ENCODE measurements around the gene ZNF784. TPM values are rescaled to one million over a fixed set of nuclear protein-coding genes. Genes with fewer than 3 reads are reported as not detected.

ZNF784 gene
- polyA plus RNA-seq, 1 experiment, result 1.9 TPM

- Histone ChIP-seq H3K9me3 (ENCODE audit: control insufficient read depth, insufficient read depth, low read length) (no peaks in the 10 kb centered on the region; the same call in 1 of the 2 replicates), H3K4me3 (ENCODE audit: low read depth, low read length) (peak overlapping the region; percentile 93), H3K27me3 (ENCODE audit: control insufficient read depth, insufficient read depth, low read length) (no peaks in the 10 kb centered on the region), H3K27ac (ENCODE audit: low read depth, low read length) (no peak overlapping the region)
- no peak for DNase-seq (ENCODE audit: low read depth, low spot score)
- ChIA-PET CTCF (interaction anchor here (0.5 to 1.8 kb wide), 3 partner anchors 11 to 24 kb away, joined by 4 to 8 read pairs (median 4); no protein-coding TSS in a partner anchor), POLR2A (interaction anchor here (1.0 kb wide), 1 partner anchor 76 kb away, joined by 3 read pairs; the partner anchor contains the start of gene ZNF579)
- no peak for TF ChIP-seq CTCF (IDR thresholded peaks at IDR 0.05; ENCODE audit: low read depth, low read length)
These were observed 32.8 kb upstream of the ZNF784 start for GRCh38 chr19:55656988-55657747.

GRCh38 chr19:55656552-55656951, 32.2 kb upstream of the ZNF784 start:
- no peaks in the 10 kb centered on the region for H3K27me3 ChIP-seq (ENCODE audit: control insufficient read depth, insufficient read depth, low read length)
- H3K27ac ChIP-seq (ENCODE audit: low read depth, low read length), result no peak overlapping the region
- no peak for TF ChIP-seq CTCF (IDR thresholded peaks at IDR 0.05; ENCODE audit: low read depth, low read length)
- ChIA-PET POLR2A (interaction anchor here (1.0 kb wide), 1 partner anchor 76 kb away, joined by 3 read pairs; the partner anchor contains the start of gene ZNF579), CTCF (interaction anchor here (1.8 kb wide), 1 partner anchor 15 kb away, joined by 8 read pairs; no protein-coding TSS in a partner anchor)
- no peak for DNase-seq (ENCODE audit: low read depth, low spot score)
- H3K9me3 ChIP-seq (ENCODE audit: control insufficient read depth, insufficient read depth, low read length), result no peaks in the 10 kb centered on the region; the same call in 1 of the 2 replicates
- peak overlapping the region; percentile 93 for H3K4me3 ChIP-seq (ENCODE audit: low read depth, low read length)

- peak overlapping the region; percentile 93 for H3K4me3 ChIP-seq (ENCODE audit: low read depth, low read length)
- no peak for TF ChIP-seq CTCF (IDR thresholded peaks at IDR 0.05; ENCODE audit: low read depth, low read length)
- no peak for DNase-seq (ENCODE audit: low read depth, low spot score)
- ChIA-PET POLR2A (no interaction called here), CTCF (no interaction called here)
- no peaks in the 10 kb centered on the region; the same call in 1 of the 2 replicates for H3K9me3 ChIP-seq (ENCODE audit: control insufficient read depth, insufficient read depth, low read length)
- H3K27ac ChIP-seq (ENCODE audit: low read depth, low read length), result peak overlapping the region; percentile 99
- H3K27me3 ChIP-seq (ENCODE audit: control insufficient read depth, insufficient read depth, low read length), result no peaks in the 10 kb centered on the region
These were observed 31.3 kb upstream of the ZNF784 start for GRCh38 chr19:55655648-55656040.

GRCh38 chr19:55654868-55655647, 30.7 kb upstream of the ZNF784 start, which contains the start of gene U2AF2:
Gene U2AF2, plus strand, starts transcription at chr19:55655035. Its CDS starts 70 bp downstream, at chr19:55655105.
- CTCF ChIA-PET, result interaction anchor here (0.6 to 1.6 kb wide), 12 partner anchors 9 to 512 kb away, joined by 3 to 20 read pairs (median 4); no protein-coding TSS in a partner anchor
- peak; percentile 84 for DNase-seq (ENCODE audit: low read depth, low spot score)
- no peaks in the 10 kb centered on the region for H3K27me3 ChIP-seq (ENCODE audit: control insufficient read depth, insufficient read depth, low read length)
- POLR2A ChIA-PET, result interaction anchor here (0.7 to 1.4 kb wide), 8 partner anchors 18 to 396 kb away, joined by 3 to 8 read pairs (median 4); partner anchors contain the start of genes FIZ1, ISOC2, PPP6R1 and ZNF784
- peak within 1 kb of the TSS; percentile 93 for H3K4me3 ChIP-seq (ENCODE audit: low read depth, low read length)
- H3K9me3 ChIP-seq (ENCODE audit: control insufficient read depth, insufficient read depth, low read length), result no peaks in the 10 kb centered on the region; the same call in 1 of the 2 replicates
- H3K27ac ChIP-seq (ENCODE audit: low read depth, low read length), result peak within 1 kb of the TSS; percentile 99
- no peak for TF ChIP-seq CTCF (IDR thresholded peaks at IDR 0.05; ENCODE audit: low read depth, low read length)

Measured in AG04450 (cell line).